ENCODE measurements around the gene ATP2B1.

DNA sequence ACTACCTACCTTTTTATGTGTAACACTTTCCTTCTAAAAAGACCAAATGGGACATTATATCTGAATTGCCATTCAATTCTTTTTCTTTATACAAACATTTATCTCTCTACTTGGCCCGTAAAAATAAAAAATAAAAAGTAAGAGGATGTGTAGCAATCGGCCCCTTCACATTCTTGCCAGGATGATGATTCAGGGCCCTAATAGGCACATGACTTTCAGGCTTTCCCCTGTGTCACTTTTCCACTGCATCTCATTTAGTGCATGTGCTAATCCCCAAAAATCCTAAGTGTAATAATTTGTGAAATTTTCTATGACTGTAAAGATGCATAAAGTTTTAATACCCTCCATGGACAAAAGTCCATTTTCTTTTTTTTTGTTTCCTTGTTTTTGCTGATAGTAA, 23.0 kb upstream of the ATP2B1 start:
- TF ChIP-seq, protein P1, sequence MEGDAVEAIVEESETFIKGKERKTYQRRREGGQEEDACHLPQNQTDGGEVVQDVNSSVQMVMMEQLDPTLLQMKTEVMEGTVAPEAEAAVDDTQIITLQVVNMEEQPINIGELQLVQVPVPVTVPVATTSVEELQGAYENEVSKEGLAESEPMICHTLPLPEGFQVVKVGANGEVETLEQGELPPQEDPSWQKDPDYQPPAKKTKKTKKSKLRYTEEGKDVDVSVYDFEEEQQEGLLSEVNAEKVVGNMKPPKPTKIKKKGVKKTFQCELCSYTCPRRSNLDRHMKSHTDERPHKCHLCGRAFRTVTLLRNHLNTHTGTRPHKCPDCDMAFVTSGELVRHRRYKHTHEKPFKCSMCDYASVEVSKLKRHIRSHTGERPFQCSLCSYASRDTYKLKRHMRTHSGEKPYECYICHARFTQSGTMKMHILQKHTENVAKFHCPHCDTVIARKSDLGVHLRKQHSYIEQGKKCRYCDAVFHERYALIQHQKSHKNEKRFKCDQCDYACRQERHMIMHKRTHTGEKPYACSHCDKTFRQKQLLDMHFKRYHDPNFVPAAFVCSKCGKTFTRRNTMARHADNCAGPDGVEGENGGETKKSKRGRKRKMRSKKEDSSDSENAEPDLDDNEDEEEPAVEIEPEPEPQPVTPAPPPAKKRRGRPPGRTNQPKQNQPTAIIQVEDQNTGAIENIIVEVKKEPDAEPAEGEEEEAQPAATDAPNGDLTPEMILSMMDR (IDR thresholded peaks at IDR 0.05): no peak
- TF ChIP-seq EZH2 (IDR thresholded peaks at IDR 0.05): no peak

All from neural progenitor cell (in vitro differentiated cells).